Panc1 (cell line): ENCODE measurements around the gene CHST14.

Experiments used
- POLR2AphosphoS5 ChIP-seq: IDR thresholded peaks from 2 replicates; pipeline ENCODE4 v1.6.1; 2012; ENCODE audit warnings: mild to moderate bottlenecking, low read depth, low read length, moderate library complexity
- REST ChIP-seq, 2 experiments: IDR thresholded peaks; 2 replicates each; pipeline ENCODE4 v1.6.1; 2011 to 2012; ENCODE audit warnings: low read depth in 2 of 2, control low read depth in 1 of 2, low read length in 1 of 2, mild to moderate bottlenecking in 1 of 2, moderate library complexity in 1 of 2; ENCODE audit not compliant: insufficient read depth in 1 of 2
- SIN3A ChIP-seq: IDR thresholded peaks from 2 replicates; pipeline ENCODE4 v1.6.1; 2012; ENCODE audit warnings: low read depth, mild to moderate bottlenecking, low read length, moderate library complexity, borderline replicate concordance; ENCODE audit not compliant: insufficient read depth
- TF ChIP-seq, protein P1 (sequence below): fragments of 450-650 bp; IDR thresholded peaks from 2 replicates; pipeline ENCODE4 v1.5.1; 2017; ENCODE audit warnings: mild to moderate bottlenecking

DNA sequence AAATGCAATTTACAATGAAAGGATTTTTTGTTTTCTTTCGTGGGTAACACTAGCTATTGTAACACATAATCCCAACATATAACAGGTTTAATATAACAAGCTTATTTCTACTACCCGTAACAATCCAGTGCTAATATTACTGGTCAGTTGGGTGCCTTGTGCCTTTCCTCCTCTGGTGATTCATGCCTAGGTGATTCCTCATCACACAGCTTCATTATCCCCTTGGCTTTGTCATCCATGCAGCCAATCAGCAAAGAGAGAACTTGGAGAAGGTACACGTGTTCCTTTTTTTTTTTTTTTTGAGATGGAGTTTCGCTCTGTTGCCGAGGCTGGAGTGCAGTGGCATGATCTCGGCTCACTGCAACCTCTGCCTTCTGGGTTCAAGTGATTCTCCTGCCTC lies 30.7 kb downstream of the CHST14 start:
- TF ChIP-seq, protein P1, sequence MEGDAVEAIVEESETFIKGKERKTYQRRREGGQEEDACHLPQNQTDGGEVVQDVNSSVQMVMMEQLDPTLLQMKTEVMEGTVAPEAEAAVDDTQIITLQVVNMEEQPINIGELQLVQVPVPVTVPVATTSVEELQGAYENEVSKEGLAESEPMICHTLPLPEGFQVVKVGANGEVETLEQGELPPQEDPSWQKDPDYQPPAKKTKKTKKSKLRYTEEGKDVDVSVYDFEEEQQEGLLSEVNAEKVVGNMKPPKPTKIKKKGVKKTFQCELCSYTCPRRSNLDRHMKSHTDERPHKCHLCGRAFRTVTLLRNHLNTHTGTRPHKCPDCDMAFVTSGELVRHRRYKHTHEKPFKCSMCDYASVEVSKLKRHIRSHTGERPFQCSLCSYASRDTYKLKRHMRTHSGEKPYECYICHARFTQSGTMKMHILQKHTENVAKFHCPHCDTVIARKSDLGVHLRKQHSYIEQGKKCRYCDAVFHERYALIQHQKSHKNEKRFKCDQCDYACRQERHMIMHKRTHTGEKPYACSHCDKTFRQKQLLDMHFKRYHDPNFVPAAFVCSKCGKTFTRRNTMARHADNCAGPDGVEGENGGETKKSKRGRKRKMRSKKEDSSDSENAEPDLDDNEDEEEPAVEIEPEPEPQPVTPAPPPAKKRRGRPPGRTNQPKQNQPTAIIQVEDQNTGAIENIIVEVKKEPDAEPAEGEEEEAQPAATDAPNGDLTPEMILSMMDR, result no peak
- TF ChIP-seq SIN3A (no peak), REST (IDR thresholded peaks at IDR 0.05; ENCODE audit: insufficient read depth in 1 of 2, low read depth in 2 of 2, low read length in 1 of 2) (no peak), POLR2AphosphoS5 (no peak)
